DOHH2 (cell line): ENCODE measurements around the gene SLC35A2.

Source experiments
- H3F3A ChIP-seq: fragments of 200-600 bp; sonication (generic), shearing (Covaris generic); 2 replicates; pipeline ENCODE4 v1.6.0; 2016; ENCODE audit warnings: antibody characterized with exemption, mild to moderate bottlenecking; ENCODE audit not compliant: control insufficient read depth, insufficient read depth
- H3K27ac ChIP-seq: fragments of 200-600 bp; sonication (generic); 2 replicates; pipeline ENCODE4 v1.5.1; 2014; ENCODE audit warnings: low read depth, mild to moderate bottlenecking, low read length, moderate library complexity
- H3K27me3 ChIP-seq: fragments of 200-600 bp; sonication (generic); 2 replicates; pipeline ENCODE4 v1.6.1; 2014; ENCODE audit warnings: mild to moderate bottlenecking, low read length, mixed read lengths; ENCODE audit not compliant: control insufficient read depth
- H3K36me3 ChIP-seq: fragments of 200-600 bp; sonication (generic); 2 replicates; pipeline ENCODE4 v1.6.1; 2014; ENCODE audit warnings: mild to moderate bottlenecking, low read length, moderate library complexity, mixed read lengths; ENCODE audit not compliant: control insufficient read depth
- H3K4me1 ChIP-seq: fragments of 200-600 bp; sonication (generic); 2 replicates; pipeline ENCODE4 v1.6.1; 2014; ENCODE audit warnings: mild to moderate bottlenecking, low read length, mixed read lengths; ENCODE audit not compliant: control insufficient read depth
- H3K4me2 ChIP-seq: fragments of 200-600 bp; sonication (generic); 2 replicates; pipeline ENCODE4 v1.6.0; 2014; ENCODE audit warnings: mild to moderate bottlenecking, low read length, moderate library complexity
- H3K4me3 ChIP-seq: fragments of 200-600 bp; sonication (generic); 2 replicates; pipeline ENCODE4 v1.5.1; 2014; ENCODE audit warnings: mild to moderate bottlenecking, low read length, mixed read lengths
- H3K79me2 ChIP-seq: fragments of 200-600 bp; sonication (generic); 2 replicates; pipeline ENCODE4 v1.6.1; 2014; ENCODE audit warnings: mild to moderate bottlenecking, low read length, mixed read lengths; ENCODE audit not compliant: control insufficient read depth
- H3K9me2 ChIP-seq: fragments of 200-600 bp; sonication (generic); replicated peaks from 2 replicates; pipeline ENCODE4 v1.6.1; 2014; ENCODE audit warnings: mild to moderate bottlenecking, low read length, mixed read lengths; ENCODE audit not compliant: control insufficient read depth
- H3K9me3 ChIP-seq: fragments of 200-600 bp; sonication (generic); 2 replicates; pipeline ENCODE4 v1.6.1; 2014; ENCODE audit warnings: antibody characterized with exemption, low read length, mixed read lengths; ENCODE audit not compliant: control insufficient read depth, insufficient read depth
- H4K20me1 ChIP-seq: fragments of 200-600 bp; sonication (generic); 2 replicates; pipeline ENCODE4 v1.6.0; 2014; ENCODE audit warnings: low read depth, mild to moderate bottlenecking, antibody characterized with exemption, low read length, moderate library complexity; ENCODE audit not compliant: control insufficient read depth, insufficient read depth
- CTCF ChIP-seq: fragments of 200-600 bp; sonication (generic); IDR thresholded peaks from one replicate; pipeline ENCODE4 v1.5.1; 2014; ENCODE audit warnings: antibody characterized with exemption, mild to moderate bottlenecking, low read depth, low read length; ENCODE audit not compliant: poor library complexity, severe bottlenecking
- EZH2phosphoT487 ChIP-seq: fragments of 200-600 bp; sonication (generic); IDR thresholded peaks from 2 replicates; pipeline ENCODE4 v1.6.1; 2017; ENCODE audit warnings: borderline replicate concordance, mild to moderate bottlenecking, antibody characterized with exemption, low read length, moderate library complexity, mixed read lengths

The SLC35A2 gene

GRCh38 chrX:48934581-48935300, 23.3 kb upstream of the SLC35A2 start:
- Histone ChIP-seq H3K27ac (peak overlapping the region; percentile 12; the same call in 1 of the 2 replicates), H3K27me3 (no peaks in the 10 kb centered on the region), H3K9me3 (no peaks in the 10 kb centered on the region), H3K79me2 (peaks cover 47% of the 10 kb centered on the region), H3F3A (peaks cover 12% of the 10 kb centered on the region), H3K4me3 (no peak overlapping the region), H3K36me3 (peaks cover 55% of the 10 kb centered on the region), H3K9me2 (no peaks in the 10 kb centered on the region), H4K20me1 (no peaks in the 10 kb centered on the region), H3K4me1 (peaks cover 60% of the 10 kb centered on the region), H3K4me2 (no peak overlapping the region)
- TF ChIP-seq CTCF (no peak), EZH2phosphoT487 (no peak)

DNA sequence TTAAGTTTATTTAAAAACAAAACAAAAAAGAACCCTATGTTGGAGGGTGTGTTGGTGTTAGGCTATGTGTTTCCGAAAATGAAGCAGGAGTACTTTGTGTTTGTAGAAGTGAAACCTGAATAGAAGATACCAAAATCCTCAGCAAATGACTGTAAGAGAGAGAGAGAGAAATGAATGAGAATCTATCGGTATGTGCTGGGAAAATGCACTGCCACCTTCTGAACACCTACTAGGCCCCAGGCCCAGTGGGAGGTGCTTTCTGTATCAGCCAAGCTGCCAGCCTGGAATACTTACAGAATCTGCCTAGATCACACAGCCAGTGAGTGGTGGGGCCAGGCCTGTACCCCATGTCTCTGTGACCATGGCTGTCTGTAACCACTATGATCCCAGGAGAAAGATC, 22.3 kb upstream of the SLC35A2 start:
- no peak overlapping the region for H3K4me2 ChIP-seq
- peaks cover 52% of the 10 kb centered on the region for H3K4me1 ChIP-seq
- no peak overlapping the region for H3K4me3 ChIP-seq
- peaks cover 3% of the 10 kb centered on the region; the same call in 1 of the 2 replicates for H3F3A ChIP-seq
- H3K27ac ChIP-seq: peak overlapping the region; percentile 30
- TF ChIP-seq CTCF: no peak
- TF ChIP-seq EZH2phosphoT487: no peak
- no peaks in the 10 kb centered on the region for H3K9me3 ChIP-seq
- H3K36me3 ChIP-seq: peaks cover 48% of the 10 kb centered on the region
- no peaks in the 10 kb centered on the region for H3K27me3 ChIP-seq
- H3K9me2 ChIP-seq: no peaks in the 10 kb centered on the region
- peaks cover 37% of the 10 kb centered on the region for H3K79me2 ChIP-seq
- no peaks in the 10 kb centered on the region for H4K20me1 ChIP-seq

- no peak overlapping the region for H3K4me3 ChIP-seq
- H3F3A ChIP-seq: no peaks in the 10 kb centered on the region
- peaks cover 15% of the 10 kb centered on the region for H3K4me1 ChIP-seq
- peaks cover 9% of the 10 kb centered on the region; the same call in 1 of the 2 replicates for H3K79me2 ChIP-seq
- H4K20me1 ChIP-seq: no peaks in the 10 kb centered on the region
- peaks cover 28% of the 10 kb centered on the region for H3K36me3 ChIP-seq
- no peaks in the 10 kb centered on the region for H3K27me3 ChIP-seq
- no peaks in the 10 kb centered on the region for H3K9me2 ChIP-seq
- H3K27ac ChIP-seq: no peak overlapping the region
- no peaks in the 10 kb centered on the region for H3K9me3 ChIP-seq
- TF ChIP-seq CTCF: no peak
- no peak for TF ChIP-seq EZH2phosphoT487
- H3K4me2 ChIP-seq: peak overlapping the region; percentile 39
Observed at GRCh38 chrX:48927736-48928382, 16.4 kb upstream of the SLC35A2 start.
